ENCODE results near the gene FAM200B.

Gene FAM200B

GRCh38 chr4:15736514-15737050 lies 55.0 kb downstream of the FAM200B start:
- H3K4me3 ChIP-seq (ENCODE audit: low read depth, low read length): no peak overlapping the region
- no peak for TF ChIP-seq CTCF (IDR thresholded peaks at IDR 0.05; ENCODE audit: low read depth, low read length)

- no peak overlapping the region for H3K4me3 ChIP-seq (ENCODE audit: low read depth, low read length)
- no peak for TF ChIP-seq CTCF (IDR thresholded peaks at IDR 0.05; ENCODE audit: low read depth, low read length)
Measured at GRCh38 chr4:15737255-15737654, 55.6 kb downstream of the FAM200B start.

GRCh38 chr4:15738877-15739276 lies 57.2 kb downstream of the FAM200B start:
- no peak overlapping the region for H3K4me3 ChIP-seq (ENCODE audit: low read depth, low read length)
- no peak for TF ChIP-seq CTCF (IDR thresholded peaks at IDR 0.05; ENCODE audit: low read depth, low read length)
